Measurements from ENCODE around the gene PSMD14.

Gene PSMD14

GRCh38 chr2:161373942-161374341 is 65.7 kb downstream of the PSMD14 start:
- no peak overlapping the region for H3K27ac ChIP-seq
- TF ChIP-seq CTCF (conservative IDR thresholded peaks at IDR 0.05): no peak

GRCh38 chr2:161374446-161374845 is 66.2 kb downstream of the PSMD14 start:
- TF ChIP-seq CTCF (conservative IDR thresholded peaks at IDR 0.05): no peak
- no peak overlapping the region for H3K27ac ChIP-seq

GRCh38 chr2:161379740-161380139 is 71.5 kb downstream of the PSMD14 start:
- H3K27ac ChIP-seq: no peak overlapping the region
- TF ChIP-seq CTCF (conservative IDR thresholded peaks at IDR 0.05): no peak

GRCh38 chr2:161381546-161381945 is 73.3 kb downstream of the PSMD14 start:
- no peak overlapping the region for H3K27ac ChIP-seq
- TF ChIP-seq CTCF (conservative IDR thresholded peaks at IDR 0.05): no peak

GRCh38 chr2:161382747-161383146 is 74.5 kb downstream of the PSMD14 start:
- TF ChIP-seq CTCF (conservative IDR thresholded peaks at IDR 0.05): no peak
- no peak overlapping the region for H3K27ac ChIP-seq

- no peak overlapping the region for H3K27ac ChIP-seq
- TF ChIP-seq CTCF (conservative IDR thresholded peaks at IDR 0.05): no peak
Measured at GRCh38 chr2:161384864-161385263, 76.6 kb downstream of the PSMD14 start.

- H3K27ac ChIP-seq: no peak overlapping the region
- no peak for TF ChIP-seq CTCF (conservative IDR thresholded peaks at IDR 0.05)
Measured at GRCh38 chr2:161386228-161386824, 78.1 kb downstream of the PSMD14 start.

Data from VCaP (cell line).